GM19351 (cell line): ENCODE results near the gene TMEM125.

Source experiments
- ATAC-seq: cut with Tn5 transposase; IDR thresholded peaks from one replicate; pipeline ENCODE4 v1.9.1; 2021; ENCODE audit warnings: mild to moderate bottlenecking, moderate library complexity; ENCODE audit not compliant: unreplicated experiment

TMEM125 gene

DNA sequence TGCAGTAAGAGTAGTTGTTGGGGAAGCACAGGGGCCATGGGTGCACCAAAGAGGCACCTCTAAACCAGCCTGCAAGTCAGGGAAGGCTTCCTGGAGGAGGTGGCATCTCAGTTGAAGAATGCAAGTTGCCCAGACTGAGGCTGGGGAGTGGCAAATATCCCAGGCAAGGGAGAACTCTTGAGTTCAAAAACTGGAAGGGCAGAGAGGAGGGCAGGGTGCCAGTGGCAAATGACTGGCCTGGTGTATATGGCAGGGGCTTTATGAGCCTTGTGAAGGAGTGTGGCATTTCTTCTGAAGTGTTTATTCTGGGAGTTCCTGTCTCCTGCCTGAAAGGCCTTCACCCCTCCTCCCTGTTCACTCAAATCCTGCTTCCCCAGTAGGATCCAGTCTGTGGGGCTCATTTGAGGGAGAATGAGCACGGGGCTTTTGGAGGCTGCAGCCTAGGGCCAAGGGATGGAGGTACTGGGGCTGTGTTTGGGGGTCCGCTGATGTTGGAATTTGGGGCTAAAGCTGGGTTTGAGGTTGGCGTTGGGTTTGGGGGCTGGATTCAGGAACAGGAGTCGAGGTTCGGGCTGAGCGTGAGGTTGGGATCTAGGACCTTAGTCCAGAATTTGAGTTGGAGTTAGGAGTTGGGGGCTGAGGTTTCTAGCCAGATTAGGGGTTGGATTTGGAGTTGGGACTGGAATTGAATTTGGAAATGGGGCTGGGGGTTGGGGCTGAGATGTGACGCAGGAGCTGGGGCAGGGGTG is at the start of gene TMEM125:
TSS of gene TMEM125 (plus strand) at position 357 of the 749 bp plus-strand sequence. CDS start 2,740 bp downstream, outside the sequence.
- no peak for ATAC-seq

DNA sequence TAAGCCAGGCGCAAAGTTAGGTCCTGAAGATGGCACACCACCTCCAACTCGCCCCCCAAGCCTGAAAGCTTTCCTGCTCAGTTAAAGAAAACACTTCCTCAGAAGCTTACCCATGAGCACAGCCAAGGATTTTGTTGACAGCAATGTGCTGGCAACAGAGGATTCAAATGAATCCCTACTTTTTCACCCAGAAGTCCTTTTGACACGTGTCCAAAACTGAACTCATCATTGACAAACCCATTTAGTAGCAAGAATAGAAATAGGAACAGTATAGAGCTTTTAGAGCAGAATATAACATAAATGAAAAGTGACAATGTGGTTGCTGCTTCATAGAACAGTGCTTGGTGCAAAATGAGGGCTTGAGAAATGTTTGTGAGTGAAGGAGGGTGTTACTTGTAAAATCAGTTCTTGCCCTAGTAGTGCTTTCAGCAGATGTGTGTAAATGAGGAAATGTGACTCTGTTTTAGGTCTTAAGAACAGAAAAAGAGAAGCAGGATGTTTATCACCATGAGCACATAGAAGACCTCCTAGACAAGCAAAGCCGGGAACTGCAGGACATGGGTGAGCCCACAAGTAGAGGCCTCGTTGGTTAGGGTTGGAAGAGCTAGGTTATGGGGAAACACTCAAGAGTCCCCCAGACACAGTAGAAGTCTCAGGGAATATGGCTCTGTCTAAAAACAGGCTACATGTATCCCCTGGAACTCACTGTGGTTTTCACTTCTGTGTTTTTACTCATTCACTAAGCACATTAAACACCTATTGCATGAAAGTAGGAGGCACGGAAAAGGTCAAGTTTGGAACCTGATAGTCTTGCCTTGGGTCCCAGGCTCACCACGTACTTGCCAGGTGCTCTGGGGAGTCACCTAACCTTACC is 48.6 kb upstream of the TMEM125 start:
- peak; percentile 85 for ATAC-seq

DNA sequence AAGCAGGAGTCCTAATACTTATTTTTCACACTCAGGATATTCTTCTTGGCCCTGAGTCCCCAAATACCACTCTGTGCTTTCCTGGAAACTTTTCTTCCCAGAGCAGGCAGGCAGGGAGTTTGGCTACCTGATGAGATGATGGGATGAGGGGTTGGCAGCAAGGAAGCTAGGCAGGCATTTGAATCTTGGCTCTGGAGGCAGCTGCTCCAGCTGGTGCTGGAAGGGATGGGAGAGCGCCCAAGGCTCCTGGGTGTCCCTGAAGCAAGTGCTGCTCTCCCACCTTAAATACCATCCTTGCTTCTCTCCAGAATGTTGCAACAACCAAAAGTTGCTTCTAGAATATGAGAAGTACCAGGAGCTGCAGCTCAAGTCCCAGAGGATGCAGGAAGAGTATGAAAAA is 48.0 kb upstream of the TMEM125 start:
- no peak for ATAC-seq

DNA sequence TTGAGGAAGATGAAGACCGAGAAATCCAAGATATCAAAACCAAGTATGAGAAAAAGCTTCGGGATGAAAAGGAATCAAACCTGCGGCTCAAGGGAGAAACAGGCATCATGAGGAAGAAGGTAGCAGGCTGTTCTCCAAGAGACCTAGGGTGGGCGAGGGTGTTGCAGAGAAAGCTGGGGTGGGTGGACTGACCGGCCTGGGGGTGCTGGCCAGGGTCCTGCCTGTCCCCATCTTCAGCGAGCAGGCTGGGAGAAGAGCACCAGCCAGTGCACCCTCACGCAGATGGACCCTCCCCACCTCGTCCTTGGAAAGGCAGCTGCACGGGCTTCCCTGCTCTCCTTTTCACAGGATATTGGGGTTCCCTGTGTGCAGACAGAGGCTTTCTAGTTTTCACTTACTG is 46.9 kb upstream of the TMEM125 start:
- no peak for ATAC-seq

DNA sequence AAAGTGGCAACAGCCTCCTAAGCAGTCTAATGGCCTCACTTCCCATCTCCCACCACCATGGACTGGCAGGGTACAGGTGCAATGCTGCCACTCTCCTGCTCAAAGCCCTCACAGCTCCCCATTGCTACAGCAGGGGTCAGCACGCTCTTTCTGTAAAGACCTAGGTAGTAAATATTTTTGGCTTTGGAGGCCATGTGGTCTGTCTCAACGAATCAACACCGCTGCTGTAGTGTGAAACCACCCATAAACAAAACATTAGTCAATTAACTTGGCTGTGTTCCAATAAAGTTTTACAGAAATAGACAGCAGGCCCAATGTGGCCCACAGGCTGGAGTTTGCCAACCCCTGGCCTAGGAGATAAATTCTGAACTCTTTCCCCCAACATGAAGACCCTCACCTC is 44.6 kb upstream of the TMEM125 start:
- no peak for ATAC-seq

DNA sequence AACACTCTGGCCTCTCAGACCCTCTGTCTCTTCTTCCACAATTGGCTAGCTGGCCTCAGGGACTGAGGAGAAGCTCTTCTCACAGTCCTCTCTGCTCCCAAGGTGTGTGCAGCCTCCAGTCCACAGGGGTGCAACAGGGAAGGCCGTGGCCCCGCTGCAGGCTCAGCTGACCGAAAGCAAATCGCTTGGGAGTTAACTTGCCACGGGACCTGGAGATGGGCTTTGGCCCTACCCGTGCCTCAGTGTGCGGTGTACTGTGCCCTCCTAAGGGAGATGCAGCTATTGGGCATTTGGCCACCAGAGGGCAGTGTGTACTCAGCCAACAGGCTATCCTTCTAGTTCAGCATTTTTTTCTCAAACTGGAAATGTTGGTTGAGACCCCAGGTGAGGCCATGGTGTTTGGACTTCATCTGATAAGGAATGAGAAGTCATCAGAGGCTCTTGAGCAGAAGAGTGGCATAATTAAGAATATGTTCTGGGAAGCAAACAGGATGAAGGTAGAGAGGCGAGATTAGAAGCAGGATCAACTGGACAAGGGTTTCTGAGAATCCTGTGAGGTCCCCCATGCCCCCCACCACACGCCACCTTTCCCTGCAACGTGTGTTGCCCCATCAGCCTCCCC is 42.5 kb upstream of the TMEM125 start:
- no peak for ATAC-seq

DNA sequence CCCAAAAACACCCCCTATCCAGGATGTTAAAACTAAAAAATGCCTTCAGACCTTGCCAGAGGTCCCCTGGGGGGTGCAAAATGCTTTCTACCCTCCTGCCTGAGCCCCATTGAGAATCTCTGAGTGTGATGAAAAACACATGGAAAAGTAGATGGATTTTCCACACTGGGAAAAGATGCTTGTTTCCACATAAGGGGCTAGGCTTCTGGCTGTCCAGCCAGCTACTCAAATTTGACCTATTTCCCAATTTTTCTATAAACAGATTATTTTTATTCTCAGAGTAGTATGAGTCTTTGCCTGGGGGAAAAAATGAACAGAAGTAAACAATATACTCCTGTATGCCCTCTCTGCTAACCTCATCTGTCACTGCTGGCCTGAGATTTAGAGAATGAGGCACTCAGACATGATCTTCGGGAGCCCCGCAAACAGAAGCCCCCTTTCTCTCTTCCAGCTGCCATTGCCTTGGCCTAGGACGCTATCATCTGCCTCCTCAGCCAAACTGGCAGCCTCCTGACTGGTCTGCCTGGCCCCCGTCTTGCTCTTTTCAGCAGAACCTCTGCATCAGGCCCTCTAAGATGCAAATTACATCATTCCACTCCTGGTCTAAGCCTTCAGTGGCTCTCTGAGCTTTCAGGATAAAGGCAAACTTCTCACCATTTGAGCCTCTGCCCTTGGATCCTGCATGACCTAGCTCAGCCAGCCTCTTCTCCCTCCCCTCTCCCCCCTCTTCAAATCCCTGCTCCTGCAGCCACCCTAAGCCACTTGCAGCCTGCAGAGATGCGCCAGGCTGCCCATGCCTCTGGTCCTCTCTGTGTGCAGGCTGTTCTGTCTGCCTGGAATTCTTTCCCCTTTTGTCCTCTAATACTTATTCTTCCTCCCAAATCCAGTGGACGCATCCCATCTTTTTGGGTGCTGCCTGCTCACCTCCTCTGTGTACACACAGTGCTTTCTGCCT is 39.7 kb upstream of the TMEM125 start:
- no peak for ATAC-seq

DNA sequence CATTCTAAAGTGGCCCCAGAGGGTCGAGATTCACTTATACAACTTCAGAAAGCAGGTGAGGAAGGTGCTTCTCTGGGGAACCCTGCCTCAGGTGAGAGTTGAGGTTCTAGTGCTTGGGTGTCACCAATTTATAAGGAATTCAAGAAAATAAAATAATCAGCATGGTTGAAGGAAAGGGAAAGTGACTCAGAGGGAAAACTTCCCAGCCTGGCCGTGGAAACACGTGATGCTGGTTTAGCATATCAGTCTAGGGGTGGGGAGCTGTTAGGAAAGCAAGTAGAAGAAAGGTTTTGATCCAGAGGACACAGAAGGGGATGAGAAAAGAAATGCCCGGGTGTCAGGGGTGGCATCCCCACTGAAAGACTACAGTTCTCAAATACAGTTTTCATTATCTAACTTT is 37.7 kb upstream of the TMEM125 start:
- ATAC-seq: no peak

DNA sequence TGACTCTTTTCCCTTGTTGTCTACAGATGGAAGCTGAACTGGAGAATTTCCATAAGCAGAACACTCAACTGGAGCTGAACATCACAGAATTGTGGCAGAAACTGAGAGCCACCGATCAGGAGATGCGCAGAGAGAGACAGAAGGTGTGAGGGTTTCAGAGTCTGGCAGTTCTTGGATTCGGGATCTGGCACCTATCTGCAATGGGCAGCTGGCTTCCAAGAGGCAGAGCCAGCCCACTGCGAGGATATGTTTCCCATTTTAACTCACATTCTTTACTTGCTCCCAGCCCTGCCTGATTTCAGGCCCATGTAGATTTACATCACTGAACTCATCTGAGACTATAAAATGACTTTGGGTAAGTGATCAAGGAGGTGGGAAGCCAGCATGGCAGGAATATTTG is 37.3 kb upstream of the TMEM125 start:
- no peak for ATAC-seq

DNA sequence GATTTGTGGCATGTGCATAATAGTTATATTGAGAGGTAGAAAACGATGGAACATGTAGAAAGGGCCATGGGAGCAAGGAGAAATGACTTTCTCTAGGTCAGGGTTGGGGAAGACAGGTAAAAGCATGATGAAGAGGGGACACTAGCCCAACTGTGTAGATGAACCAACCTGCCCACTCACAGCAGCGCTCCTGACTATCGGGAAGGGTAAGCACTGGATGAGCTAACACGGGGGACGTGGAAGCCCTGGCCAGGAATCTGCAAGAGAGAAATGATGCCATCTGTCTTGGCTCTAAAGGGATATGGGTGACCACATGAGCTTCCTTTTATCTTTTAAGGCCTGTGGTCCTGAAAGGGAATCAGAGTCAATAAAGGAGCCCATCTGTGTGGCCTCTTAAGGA is 36.2 kb upstream of the TMEM125 start:
- no peak for ATAC-seq

DNA sequence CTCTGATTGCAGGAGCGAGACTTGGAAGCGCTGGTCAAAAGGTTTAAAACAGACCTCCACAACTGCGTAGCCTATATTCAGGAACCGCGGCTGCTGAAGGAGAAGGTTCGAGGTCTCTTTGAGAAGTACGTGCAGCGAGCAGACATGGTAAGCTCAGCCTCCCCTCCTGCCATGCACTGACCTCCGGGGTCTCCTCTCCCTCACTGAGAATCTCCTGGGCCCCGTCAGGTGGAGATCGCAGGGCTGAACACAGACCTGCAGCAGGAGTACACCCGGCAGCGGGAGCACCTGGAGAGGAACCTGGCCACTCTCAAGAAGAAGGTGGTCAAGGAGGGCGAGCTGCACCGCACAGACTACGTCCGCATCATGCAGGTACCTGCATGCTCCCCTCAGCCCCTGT is 35.5 kb upstream of the TMEM125 start:
- ATAC-seq: no peak

DNA sequence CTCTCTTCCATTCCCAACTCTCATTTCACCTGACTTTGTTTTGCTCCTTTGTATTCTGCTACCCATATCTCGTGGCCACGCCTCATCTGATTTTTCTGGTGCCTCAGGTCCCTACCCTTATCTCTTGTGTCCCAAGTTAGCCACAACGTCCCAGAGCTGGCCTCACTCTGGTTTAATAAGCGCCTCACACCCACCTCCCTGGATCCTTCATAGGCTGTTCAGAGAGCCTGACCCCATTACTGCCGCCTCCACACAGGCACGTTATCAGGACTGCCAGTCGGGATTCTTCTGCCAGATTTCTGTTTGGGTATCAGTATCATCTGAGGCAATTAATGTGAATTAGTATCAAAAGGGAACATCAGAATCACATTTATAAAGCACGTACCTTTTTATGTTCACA is 34.7 kb upstream of the TMEM125 start:
- no peak for ATAC-seq

DNA sequence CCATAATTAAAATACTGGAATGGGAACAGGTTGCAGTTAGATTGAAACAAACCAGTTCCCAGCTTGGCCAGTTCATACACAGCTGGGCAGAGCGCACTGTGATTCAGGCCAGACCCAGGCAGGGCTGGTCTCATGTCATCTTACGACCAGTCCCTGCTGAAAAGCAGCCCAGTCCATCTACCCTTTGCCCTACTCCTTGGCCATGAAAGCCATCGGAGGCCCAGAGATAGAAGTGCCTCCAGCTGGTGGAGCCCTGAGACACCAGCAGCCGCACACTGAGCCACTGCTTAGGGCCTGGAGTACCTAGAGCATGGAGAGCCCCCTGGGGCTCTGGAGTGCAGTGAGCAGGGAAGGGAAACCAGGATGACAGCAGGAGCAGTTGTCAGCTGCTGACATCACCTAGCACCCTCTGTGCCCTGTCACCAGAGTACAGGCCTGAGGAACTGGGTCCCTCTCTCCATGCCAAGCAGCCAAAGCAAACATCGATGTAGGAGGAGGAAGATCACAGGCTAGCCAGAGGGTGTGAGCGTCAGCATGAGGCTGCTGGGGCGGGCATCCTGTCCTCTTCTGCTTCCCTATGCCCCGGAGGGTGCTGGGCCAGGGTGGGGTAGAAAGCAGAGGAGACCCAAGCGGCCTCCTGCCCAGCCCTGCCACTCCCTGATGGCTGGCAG is 34.2 kb upstream of the TMEM125 start:
- ATAC-seq: no peak

DNA sequence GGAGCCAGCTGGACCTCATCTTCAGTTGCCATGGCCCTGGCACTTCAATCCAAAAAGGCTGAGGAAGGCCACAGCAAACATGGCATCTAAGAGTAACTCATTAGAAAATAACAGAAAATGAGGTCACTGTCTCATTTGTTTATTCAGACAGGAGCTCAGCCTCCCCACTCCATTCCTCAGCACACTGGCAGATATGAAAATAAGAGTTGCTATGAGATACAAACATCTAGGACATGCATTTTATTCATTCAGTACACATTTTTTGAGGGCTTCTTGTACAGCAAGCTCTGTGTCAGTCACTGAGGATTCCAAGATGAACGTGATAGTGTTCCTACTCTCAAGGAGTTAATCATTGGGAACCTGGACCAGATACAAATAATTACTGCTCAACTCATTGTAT is 32.7 kb upstream of the TMEM125 start:
- ATAC-seq: no peak

DNA sequence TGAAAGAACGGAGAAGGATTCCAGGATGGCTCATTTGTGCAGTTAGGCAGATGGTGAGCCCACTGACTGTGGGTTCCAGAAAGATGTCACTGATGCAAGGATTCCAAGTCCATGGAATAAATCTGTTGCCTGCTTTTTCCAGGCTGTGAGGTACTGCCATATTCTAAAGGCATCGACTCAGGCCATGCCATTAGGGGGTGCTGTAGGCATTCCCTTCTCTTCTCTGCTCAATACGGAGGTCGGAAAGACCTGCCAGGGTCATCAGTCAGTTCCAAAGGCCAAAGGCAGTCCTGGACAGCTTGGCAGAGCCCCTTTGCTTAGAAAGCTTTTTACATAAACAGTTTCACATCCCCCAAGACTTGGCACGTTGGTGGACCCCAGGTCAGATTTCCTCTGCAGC is 31.7 kb upstream of the TMEM125 start:
- no peak for ATAC-seq

DNA sequence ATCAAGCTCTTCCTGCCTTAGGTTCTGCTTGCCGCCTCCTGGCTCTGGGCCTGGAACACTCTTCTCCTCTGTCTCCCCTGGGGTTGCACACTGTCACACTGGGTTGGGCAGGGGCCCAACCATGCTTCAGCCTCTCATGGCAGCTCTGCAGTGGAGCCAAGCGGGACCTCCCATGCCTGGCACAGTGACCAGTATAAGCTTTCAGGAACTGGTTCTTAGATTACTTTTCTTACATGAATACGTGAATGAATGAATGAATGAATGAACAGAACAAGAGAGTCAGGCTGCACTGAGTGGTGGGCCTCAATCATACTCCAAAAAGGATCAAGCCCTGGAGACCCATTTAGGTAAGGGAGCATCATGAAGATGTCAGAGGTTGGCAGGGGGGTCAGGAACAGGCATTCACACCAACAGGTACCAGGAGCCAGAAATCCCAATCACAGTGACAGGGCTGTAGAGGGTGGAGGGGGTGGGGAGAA is 30.8 kb upstream of the TMEM125 start:
- no peak for ATAC-seq

DNA sequence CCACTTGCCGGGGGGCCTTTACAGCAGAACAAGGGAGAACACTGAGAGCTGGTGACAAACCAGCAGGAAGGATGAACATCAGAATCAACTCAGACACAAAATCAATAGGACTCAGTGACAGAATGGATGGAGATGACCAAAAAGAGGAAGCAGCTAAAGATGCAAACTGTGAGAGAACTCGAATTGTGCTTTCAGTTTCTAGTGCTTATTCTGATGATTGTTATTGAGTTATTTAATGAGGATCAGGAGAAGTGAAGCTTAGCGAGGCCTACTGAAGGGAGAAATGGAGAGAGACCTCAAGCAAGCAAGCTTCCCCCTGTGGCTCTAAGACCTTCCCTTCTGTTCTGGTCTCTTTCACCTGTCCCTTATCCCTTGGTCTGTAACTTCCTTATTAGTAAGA is 30.3 kb upstream of the TMEM125 start:
- ATAC-seq: peak; percentile 76

DNA sequence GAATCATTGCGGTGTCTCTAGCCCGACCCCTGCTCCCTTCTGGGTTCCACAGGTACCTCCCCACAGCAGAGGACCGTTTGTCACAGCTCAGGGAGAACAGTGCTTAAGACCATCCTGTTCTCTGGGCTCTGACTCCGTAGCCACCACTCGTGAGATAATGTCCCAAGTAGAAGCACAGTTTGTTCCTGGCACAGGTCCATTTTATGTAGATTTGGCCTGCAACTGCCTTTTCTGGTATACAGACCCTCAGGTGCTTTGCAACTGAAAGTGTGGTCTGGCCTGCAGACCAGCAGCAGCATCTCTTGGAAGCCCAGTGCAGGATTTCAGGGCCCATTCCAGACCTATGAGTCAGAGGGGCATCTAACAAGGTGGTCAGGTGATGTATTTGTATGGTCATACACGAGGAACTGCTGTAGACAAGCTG is 28.4 kb upstream of the TMEM125 start:
- ATAC-seq: no peak

DNA sequence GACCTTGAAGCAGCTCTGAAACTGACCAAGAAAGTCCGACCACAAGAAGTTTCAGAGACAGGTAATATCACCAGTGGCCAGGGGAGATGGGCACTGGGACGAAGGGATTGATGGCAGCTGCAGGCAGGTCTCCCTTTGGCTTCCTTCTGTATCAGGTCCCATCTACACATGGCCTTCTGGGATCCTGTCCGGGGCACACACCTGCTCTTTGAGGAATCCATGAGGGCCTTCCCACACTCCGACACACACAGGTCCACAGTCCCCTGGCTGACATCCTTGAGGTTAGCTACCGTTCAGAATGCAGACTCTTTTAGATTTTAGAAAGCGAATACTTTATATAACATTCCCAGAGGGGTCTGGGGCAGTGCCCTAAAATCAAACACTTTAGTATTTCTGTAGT is 26.5 kb upstream of the TMEM125 start:
- no peak for ATAC-seq
